22Rv1 (cell line): ENCODE data around the gene CSRP1.
A peak's percentile ranks its signal among the peaks of the same experiment; 100 is the strongest.

ENCODE experiments used
- H3K27ac ChIP-seq: fragments of 450-650 bp; 2 replicates; pipeline ENCODE4 v1.5.1; 2017
- ZFX ChIP-seq: fragments of 450-650 bp; IDR thresholded peaks from 2 replicates; pipeline ENCODE4 v1.6.1; 2017; ENCODE audit warnings: antibody characterized with exemption, borderline replicate concordance
- TF ChIP-seq, protein P1 (sequence below): fragments of 450-650 bp; IDR thresholded peaks from 2 replicates; pipeline ENCODE4 v1.5.1; 2017; ENCODE audit warnings: mild to moderate bottlenecking

The CSRP1 gene

DNA sequence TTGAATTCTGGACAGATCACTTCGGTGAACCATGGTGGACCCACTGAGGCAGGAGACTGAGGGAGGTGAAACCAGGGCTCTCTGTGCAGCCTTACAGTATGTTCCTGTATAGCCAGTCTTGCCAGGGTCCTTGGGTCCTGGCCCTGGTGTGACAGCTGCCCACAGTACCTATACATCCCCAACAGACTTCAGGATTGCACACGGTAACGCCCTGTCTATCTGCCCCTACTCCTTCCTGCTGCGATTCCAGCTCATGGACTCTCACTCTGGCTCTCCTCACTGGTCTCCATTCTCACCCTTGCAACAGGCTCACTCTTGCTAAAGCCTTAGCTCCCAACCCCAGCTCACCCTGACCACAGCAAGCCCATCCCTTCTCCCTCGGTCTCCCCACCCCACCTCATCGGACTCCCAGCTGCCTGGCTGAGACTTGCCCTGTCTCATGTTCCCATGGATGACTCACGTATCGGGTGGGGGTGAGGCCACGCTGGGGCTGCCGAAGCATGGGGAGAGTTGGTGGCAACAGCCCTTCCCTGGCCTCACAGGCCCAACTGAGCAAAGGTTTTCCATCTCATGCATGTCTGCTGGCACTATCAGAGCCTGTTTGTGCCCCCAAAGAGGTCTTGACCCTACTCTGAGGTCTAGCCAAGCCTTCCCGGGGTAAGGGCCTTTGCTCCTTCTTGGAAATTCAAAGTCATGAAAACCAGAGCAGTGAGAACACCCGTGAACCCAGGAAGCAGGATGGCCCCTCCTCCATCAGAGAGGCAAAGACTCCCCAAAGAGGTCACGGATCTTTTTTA lies 45.1 kb downstream of the CSRP1 start:
- peak overlapping the region; percentile 37; the same call in 1 of the 2 replicates for H3K27ac ChIP-seq
- no peak for TF ChIP-seq ZFX
- TF ChIP-seq, protein P1, sequence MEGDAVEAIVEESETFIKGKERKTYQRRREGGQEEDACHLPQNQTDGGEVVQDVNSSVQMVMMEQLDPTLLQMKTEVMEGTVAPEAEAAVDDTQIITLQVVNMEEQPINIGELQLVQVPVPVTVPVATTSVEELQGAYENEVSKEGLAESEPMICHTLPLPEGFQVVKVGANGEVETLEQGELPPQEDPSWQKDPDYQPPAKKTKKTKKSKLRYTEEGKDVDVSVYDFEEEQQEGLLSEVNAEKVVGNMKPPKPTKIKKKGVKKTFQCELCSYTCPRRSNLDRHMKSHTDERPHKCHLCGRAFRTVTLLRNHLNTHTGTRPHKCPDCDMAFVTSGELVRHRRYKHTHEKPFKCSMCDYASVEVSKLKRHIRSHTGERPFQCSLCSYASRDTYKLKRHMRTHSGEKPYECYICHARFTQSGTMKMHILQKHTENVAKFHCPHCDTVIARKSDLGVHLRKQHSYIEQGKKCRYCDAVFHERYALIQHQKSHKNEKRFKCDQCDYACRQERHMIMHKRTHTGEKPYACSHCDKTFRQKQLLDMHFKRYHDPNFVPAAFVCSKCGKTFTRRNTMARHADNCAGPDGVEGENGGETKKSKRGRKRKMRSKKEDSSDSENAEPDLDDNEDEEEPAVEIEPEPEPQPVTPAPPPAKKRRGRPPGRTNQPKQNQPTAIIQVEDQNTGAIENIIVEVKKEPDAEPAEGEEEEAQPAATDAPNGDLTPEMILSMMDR, result no peak

DNA sequence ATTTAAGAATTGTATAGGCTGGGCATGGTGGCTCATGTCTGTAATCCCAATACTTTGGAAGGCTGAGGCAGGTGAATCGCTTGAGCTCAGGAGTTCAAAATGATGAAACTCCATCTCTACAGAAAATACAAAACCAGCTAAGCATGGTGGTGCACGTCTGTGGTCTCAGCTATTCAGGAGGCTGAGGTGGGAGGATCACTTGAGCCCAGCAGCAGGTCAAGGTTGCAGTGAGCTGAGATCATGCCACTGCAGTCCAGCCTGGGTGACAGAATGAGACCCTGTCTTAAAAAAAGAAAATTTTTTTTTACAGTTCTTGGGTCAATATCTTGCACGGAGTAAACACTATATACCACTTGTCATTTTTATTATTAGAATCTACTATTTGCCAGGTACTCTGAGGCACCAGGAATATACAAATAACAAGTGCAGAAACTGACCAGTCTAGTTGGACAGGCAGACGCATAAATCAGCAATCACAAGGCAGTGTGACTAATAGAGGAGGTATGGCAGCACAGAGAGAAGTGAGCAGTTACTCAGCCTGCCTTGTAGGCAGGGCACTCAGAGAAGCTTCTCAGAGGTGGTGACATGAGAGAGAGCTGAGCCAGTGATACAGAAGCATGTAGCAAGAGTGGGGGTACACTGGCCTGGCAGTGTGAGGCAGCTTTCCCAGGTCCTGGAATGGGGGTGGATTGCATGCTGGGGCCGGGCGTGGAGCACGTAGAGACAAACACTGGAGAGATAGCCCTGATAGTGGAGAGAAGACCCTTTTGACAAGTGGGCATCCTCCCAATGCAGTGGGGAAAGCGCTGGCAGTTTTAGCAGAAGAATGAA lies 45.9 kb downstream of the CSRP1 start:
- TF ChIP-seq, protein P1, result no peak
- H3K27ac ChIP-seq, result peak overlapping the region; percentile 37; the same call in 1 of the 2 replicates

DNA sequence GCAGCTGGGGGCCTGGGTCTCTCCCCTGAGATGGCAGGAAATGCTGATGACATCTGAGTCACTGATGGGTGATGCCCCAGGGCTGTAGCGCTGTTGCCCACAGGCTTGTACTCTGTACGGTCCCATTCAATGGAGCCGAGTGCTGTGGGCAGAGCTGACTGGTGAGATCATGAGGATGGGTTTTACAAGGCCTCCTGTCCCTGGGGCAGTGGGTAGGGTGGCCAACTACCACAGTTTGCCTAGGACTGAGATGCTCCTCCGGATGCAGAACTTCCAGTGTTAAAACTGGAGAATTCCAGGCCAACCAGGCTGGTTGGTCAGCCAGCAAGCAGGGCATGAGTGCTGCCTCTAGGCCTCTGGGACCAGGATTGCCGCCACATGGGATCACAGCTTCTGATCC lies 47.1 kb downstream of the CSRP1 start:
- no peak overlapping the region for H3K27ac ChIP-seq
- TF ChIP-seq ZFX, result no peak
- TF ChIP-seq, protein P1, result no peak

DNA sequence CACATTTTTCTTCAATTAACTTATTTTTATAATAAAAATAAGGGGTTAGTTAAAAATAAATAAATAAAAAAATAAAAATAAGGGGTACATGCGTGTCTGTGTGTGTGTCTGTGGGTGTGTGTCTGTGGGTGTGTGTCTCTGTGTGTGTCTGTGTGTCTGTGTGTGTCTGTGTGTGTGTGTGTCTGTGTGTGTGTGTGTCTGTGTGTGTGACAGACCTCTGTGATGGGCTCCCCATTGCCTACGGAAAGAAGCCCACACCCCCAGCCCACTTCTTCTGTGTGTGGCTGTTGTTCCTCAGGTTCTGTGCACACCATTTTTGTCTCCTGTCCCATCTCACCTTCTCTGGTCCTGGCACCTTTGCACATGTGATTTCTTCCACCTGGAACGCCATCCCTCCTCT lies 47.9 kb downstream of the CSRP1 start:
- no peak overlapping the region for H3K27ac ChIP-seq
- TF ChIP-seq ZFX, result no peak
- TF ChIP-seq, protein P1, result no peak

- H3K27ac ChIP-seq, result no peak overlapping the region
- no peak for TF ChIP-seq ZFX
- TF ChIP-seq, protein P1, result no peak
Observed at GRCh38 chr1:201457508-201457960, 49.4 kb downstream of the CSRP1 start.

DNA sequence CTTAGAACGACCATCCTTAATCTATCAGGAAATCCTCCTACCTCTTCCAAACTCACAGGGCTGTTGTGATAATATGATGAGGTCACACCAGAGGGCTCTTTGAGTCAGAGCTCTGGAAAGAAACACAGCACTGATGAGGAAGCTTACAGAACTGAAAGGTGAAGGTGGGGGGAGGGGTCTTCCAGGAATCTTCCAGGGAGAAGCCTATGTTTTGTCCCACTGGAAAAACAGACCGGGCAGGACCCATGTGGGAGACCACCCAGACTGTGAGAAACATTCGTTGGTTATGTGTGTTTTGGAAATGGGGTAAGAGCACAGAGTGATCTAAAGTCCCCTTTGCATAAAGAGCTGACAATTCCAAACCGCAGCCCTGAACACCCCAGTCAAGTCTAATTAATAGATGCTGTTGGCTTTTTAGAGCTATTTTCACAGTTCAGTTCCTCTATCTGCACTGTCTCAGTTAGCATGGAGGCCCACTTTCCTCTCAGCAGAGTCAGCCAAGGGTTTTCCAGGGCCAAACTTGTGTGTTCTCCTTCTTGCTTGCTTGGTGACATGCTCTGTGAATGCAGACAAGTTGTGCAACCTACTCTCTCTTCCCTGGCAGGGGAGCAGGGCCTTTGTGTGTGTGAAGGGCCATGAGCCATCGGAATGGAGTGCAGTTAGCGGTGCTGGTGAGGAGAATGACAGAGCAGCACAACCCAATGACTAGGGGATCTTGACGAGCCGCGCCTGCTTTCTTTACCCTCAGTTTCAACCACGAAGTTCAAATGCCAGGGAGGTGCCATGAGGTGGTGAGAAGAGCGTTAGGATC lies 50.2 kb downstream of the CSRP1 start:
- no peak overlapping the region for H3K27ac ChIP-seq
- TF ChIP-seq, protein P1, result no peak
- no peak for TF ChIP-seq ZFX
